Calu3 (cell line): ENCODE results near the gene BCAS3. TPM values are rescaled to one million over a fixed set of nuclear protein-coding genes. Genes with fewer than 3 reads are reported as not detected.

Experiments
- BruUV-seq: library from RNA; stranded (reverse); fragments of 400-500 nt; replicated peaks from 2 replicates; lab custom pipeline; 2021; lab: Mats Ljungman, UMichigan
- CTCF ChIA-PET: fragments of 300-600 bp; sonication (Branson Sonifier 250); formaldehyde crosslinking; loops from one replicate; lab custom pipeline; 2022; ENCODE audit warnings: antibody characterized with exemption; lab: Charles Lee
- DNase-seq: peaks from one replicate; pipeline ENCODE4 v3.0.0; 2022
- H3K27ac Mint-ChIP-seq: one replicate; pipeline ENCODE4 v1.8.0; 2022; ENCODE audit warnings: mixed read lengths; ENCODE audit not compliant: unreplicated experiment
- H3K27me3 Mint-ChIP-seq: one replicate; pipeline ENCODE4 v1.8.0; 2022; ENCODE audit warnings: mixed read lengths; ENCODE audit not compliant: unreplicated experiment
- H3K36me3 Mint-ChIP-seq: one replicate; pipeline ENCODE4 v1.8.0; 2022; ENCODE audit warnings: mild to moderate bottlenecking, moderate library complexity, mixed read lengths; ENCODE audit not compliant: insufficient read depth, unreplicated experiment
- H3K4me1 Mint-ChIP-seq: one replicate; pipeline ENCODE4 v1.8.0; 2022; ENCODE audit warnings: mild to moderate bottlenecking, low read depth, mixed read lengths; ENCODE audit not compliant: unreplicated experiment
- H3K4me3 Mint-ChIP-seq: one replicate; pipeline ENCODE4 v1.8.0; 2022; ENCODE audit warnings: mild to moderate bottlenecking, low read depth, moderate library complexity, mixed read lengths; ENCODE audit not compliant: unreplicated experiment
- H3K9me3 Mint-ChIP-seq: one replicate; pipeline ENCODE4 v1.8.0; 2022; ENCODE audit warnings: low read depth, mixed read lengths; ENCODE audit not compliant: unreplicated experiment
- intact Hi-C: fragments of 100-400 bp; cut with micrococcal nuclease; formaldehyde crosslinking; loops from one replicate; pipeline ENCODE4 v1.10.0; 2022; ENCODE audit not compliant: unreplicated experiment
- total RNA-seq: library from RNA; stranded (reverse); gene quantifications from 2 replicates; pipeline ENCODE4 v1.2.3, GENCODE V29; 2022
- TF ChIP-seq, protein P1 (sequence below): fragments of 200-600 bp; IDR thresholded peaks from one replicate; pipeline ENCODE4 v1.8.0; 2022; ENCODE audit warnings: antibody characterized with exemption; ENCODE audit not compliant: unreplicated experiment

BCAS3 gene
- total RNA-seq, 1 experiment from 2014 or later: 10.9 TPM

DNA sequence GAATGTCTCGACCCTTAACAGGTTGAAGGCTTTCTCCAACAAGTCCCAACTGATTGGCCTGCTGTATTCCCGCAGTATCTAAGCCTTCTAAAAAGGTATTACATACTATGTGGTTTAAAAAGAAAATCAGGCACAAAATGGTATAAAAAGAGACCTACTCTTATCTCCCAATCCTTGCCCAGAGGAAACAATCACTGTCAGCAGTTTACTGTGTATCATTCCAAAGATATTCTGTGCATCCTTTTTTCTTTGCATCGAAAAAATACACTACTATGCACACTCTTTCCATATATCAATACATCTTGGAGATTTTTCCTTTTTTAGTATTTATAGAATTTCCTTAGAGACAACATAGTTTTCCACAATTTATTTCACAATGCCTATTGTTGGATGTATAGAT, 603.2 kb downstream of the BCAS3 start:
- no peaks in the 10 kb centered on the region for H3K27me3 Mint-ChIP-seq
- BruUV-seq: no TSS peak

DNA sequence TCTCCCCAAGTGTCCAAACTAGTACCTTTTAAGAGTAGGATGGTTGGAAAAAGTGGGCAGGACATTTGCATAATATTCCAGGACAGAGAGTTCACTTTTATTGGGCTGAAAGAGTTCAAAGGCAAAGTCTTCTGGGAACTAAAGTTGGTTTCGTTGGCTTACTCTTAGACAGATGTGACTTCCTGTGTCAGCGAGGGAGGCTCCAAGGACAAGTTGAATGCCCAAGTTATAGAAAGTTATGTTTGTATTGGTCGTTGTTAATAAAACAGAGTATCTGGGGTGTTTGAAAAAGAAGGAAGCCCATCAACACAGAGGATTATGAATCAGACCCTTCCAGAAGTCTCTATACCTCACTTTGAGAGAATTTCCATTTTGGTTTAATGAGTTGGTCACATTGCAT, 604.7 kb downstream of the BCAS3 start:
- CTCF ChIA-PET: no interaction called here
- intact Hi-C loops: no loop called here
- no peaks in the 10 kb centered on the region for H3K9me3 Mint-ChIP-seq
- no peak overlapping the region for H3K4me3 Mint-ChIP-seq
- no peaks in the 10 kb centered on the region for H3K27me3 Mint-ChIP-seq
- no TSS peak for BruUV-seq
- H3K36me3 Mint-ChIP-seq: no peaks in the 10 kb centered on the region
- TF ChIP-seq, protein P1, sequence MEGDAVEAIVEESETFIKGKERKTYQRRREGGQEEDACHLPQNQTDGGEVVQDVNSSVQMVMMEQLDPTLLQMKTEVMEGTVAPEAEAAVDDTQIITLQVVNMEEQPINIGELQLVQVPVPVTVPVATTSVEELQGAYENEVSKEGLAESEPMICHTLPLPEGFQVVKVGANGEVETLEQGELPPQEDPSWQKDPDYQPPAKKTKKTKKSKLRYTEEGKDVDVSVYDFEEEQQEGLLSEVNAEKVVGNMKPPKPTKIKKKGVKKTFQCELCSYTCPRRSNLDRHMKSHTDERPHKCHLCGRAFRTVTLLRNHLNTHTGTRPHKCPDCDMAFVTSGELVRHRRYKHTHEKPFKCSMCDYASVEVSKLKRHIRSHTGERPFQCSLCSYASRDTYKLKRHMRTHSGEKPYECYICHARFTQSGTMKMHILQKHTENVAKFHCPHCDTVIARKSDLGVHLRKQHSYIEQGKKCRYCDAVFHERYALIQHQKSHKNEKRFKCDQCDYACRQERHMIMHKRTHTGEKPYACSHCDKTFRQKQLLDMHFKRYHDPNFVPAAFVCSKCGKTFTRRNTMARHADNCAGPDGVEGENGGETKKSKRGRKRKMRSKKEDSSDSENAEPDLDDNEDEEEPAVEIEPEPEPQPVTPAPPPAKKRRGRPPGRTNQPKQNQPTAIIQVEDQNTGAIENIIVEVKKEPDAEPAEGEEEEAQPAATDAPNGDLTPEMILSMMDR: no peak
- H3K4me1 Mint-ChIP-seq: no peaks in the 10 kb centered on the region
- no peak for DNase-seq
- H3K27ac Mint-ChIP-seq: no peak overlapping the region

More for the DNA sequence above, 603.2 kb downstream of the BCAS3 start:
- Mint-ChIP-seq H3K4me1 (no peaks in the 10 kb centered on the region), H3K36me3 (no peaks in the 10 kb centered on the region), H3K9me3 (no peaks in the 10 kb centered on the region), H3K4me3 (no peak overlapping the region), H3K27ac (no peak overlapping the region)
- TF ChIP-seq, protein P1: no peak
- intact Hi-C loops: no loop called here
- CTCF ChIA-PET: no interaction called here
- no peak for DNase-seq

DNA sequence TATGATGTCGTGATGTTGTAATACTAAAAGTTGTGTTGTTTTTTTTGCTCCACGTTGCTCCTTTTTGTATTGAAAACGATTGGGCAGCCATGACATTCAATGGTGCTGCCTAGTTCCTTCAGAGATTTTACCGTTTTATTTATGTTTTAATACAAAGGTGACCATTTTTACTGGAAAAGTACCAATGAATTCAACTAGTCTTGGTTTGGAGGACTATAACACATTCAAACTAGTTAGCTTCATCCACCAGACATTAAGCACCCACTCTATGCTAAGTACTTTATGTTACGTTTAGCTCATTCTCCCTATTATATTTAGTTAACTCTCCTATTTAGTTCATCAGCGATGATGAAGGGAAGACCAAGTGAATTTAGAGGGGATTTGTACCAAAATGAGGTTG, 605.4 kb downstream of the BCAS3 start:
- no peak for DNase-seq
- TF ChIP-seq, protein P1: no peak
- intact Hi-C loops: no loop called here
- Mint-ChIP-seq H3K27ac (no peak overlapping the region), H3K4me3 (no peak overlapping the region), H3K27me3 (no peaks in the 10 kb centered on the region), H3K36me3 (no peaks in the 10 kb centered on the region), H3K4me1 (no peaks in the 10 kb centered on the region), H3K9me3 (no peaks in the 10 kb centered on the region)
- BruUV-seq: no TSS peak
- CTCF ChIA-PET: interaction anchor here (0.8 kb wide), 1 partner anchor 375 kb away, joined by 3 read pairs; no protein-coding TSS in a partner anchor

GRCh38 chr17:61284174-61284573, 606.5 kb downstream of the BCAS3 start:
- no TSS peak for BruUV-seq
- TF ChIP-seq, protein P1: no peak
- Mint-ChIP-seq H3K9me3 (no peaks in the 10 kb centered on the region), H3K36me3 (no peaks in the 10 kb centered on the region), H3K27me3 (no peaks in the 10 kb centered on the region), H3K27ac (no peak overlapping the region), H3K4me3 (no peak overlapping the region), H3K4me1 (no peaks in the 10 kb centered on the region)
- intact Hi-C loops: no loop called here
- DNase-seq: no peak
- CTCF ChIA-PET: no interaction called here
